CD14-positive monocyte (primary cell): ENCODE results near the gene CHST15. TPM values are rescaled to one million over a fixed set of nuclear protein-coding genes. Genes with fewer than 3 reads are reported as not detected.

Source experiments
- DNase-seq, 3 donors: peaks; one replicate each; pipeline ENCODE4 v3.0.0-alpha.2; 2011 to 2022
- H2AFZ ChIP-seq: 2 replicates; pipeline ENCODE4 v1.6.0; 2012; ENCODE audit warnings: mild to moderate bottlenecking, low read depth, low read length, inconsistent platforms; ENCODE audit not compliant: insufficient read depth, poor library complexity, severe bottlenecking
- H3K27ac ChIP-seq, 2 donors: 1 replicate in 1 of 2; 2 replicates in 1 of 2; pipeline ENCODE4 v1.5.1; 2012 to 2013; ENCODE audit warnings: low read length in 2 of 2, control low read depth in 1 of 2, inconsistent platforms in 1 of 2, low read depth in 1 of 2, mild to moderate bottlenecking in 1 of 2
- H3K27me3 ChIP-seq, 2 donors: one replicate each; pipeline versions ENCODE4 v1.6.0 to v1.6.1; 2011 to 2013; ENCODE audit warnings: low read length in 2 of 2; ENCODE audit not compliant: control insufficient read depth in 2 of 2, insufficient read depth in 2 of 2
- H3K36me3 ChIP-seq, 2 donors: replicated peaks in 1 of 2; 1 replicate in 1 of 2; 2 replicates in 1 of 2; pipeline versions ENCODE4 v1.5.1 to v1.6.1; 2012 to 2013; ENCODE audit warnings: low read length in 2 of 2, control low read depth in 1 of 2, inconsistent platforms in 1 of 2, mild to moderate bottlenecking in 1 of 2; ENCODE audit not compliant: insufficient read depth in 2 of 2, control insufficient read depth in 1 of 2
- H3K4me1 ChIP-seq, 2 donors: 1 replicate in 1 of 2; 2 replicates in 1 of 2; pipeline versions ENCODE4 v1.5.1 to v1.6.1; 2012 to 2013; ENCODE audit warnings: low read length in 2 of 2, control low read depth in 1 of 2, inconsistent platforms in 1 of 2, mild to moderate bottlenecking in 1 of 2, moderate library complexity in 1 of 2; ENCODE audit not compliant: insufficient read depth in 2 of 2, control insufficient read depth in 1 of 2
- H3K4me2 ChIP-seq: replicated peaks from 2 replicates; pipeline ENCODE3; 2012; ENCODE audit warnings: low read length, moderate library complexity, mild to moderate bottlenecking; ENCODE audit not compliant: poor library complexity, severe bottlenecking; ENCODE audit errors: extremely low read depth
- H3K4me3 ChIP-seq, 3 experiments: fragments of 200-600 bp in 1 of 3; sonication (generic) in 1 of 3; replicated peaks in 1 of 3; 1 replicate in 2 of 3; 2 replicates in 1 of 3; pipeline ENCODE4 v1.5.1; 2011 to 2013; ENCODE audit warnings: low read length in 3 of 3, mild to moderate bottlenecking in 3 of 3, control low read depth in 2 of 3, low read depth in 2 of 3, inconsistent platforms in 1 of 3, moderate library complexity in 1 of 3
- H3K79me2 ChIP-seq: 2 replicates; pipeline ENCODE4 v1.6.0; 2012; ENCODE audit warnings: mild to moderate bottlenecking, control low read depth, inconsistent platforms, low read length, moderate library complexity; ENCODE audit not compliant: insufficient read depth
- H3K9ac ChIP-seq: 2 replicates; pipeline ENCODE4 v1.6.0; 2017; ENCODE audit warnings: low read length, mild to moderate bottlenecking; ENCODE audit not compliant: insufficient read depth, poor library complexity, severe bottlenecking
- H3K9me3 ChIP-seq, 2 donors: replicated peaks in 1 of 2; 1 replicate in 1 of 2; 2 replicates in 1 of 2; pipeline versions ENCODE4 v1.5.1 to v1.6.1; 2012 to 2013; ENCODE audit warnings: low read length in 2 of 2, control low read depth in 1 of 2; ENCODE audit not compliant: control insufficient read depth in 1 of 2, insufficient read depth in 1 of 2
- H4K20me1 ChIP-seq: 2 replicates; pipeline ENCODE4 v1.6.0; 2012; ENCODE audit warnings: mild to moderate bottlenecking, low read length, control low read depth, moderate library complexity; ENCODE audit not compliant: insufficient read depth
- H3K27ac Mint-ChIP-seq, 7 donors: one replicate each; pipeline ENCODE4 v1.8.0; 2020; ENCODE audit warnings: mild to moderate bottlenecking in 7 of 7, mixed read lengths in 7 of 7, moderate library complexity in 6 of 7, inconsistent platforms in 2 of 7
- H3K27me3 Mint-ChIP-seq, 3 donors: one replicate each; pipeline ENCODE4 v1.8.0; 2021 to 2022; ENCODE audit warnings: low read depth in 3 of 3, mild to moderate bottlenecking in 3 of 3, mixed read lengths in 3 of 3, moderate library complexity in 3 of 3, inconsistent platforms in 1 of 3
- H3K36me3 Mint-ChIP-seq, 2 donors: one replicate each; pipeline ENCODE4 v1.8.0; 2020; ENCODE audit warnings: mixed read lengths in 2 of 2, inconsistent platforms in 1 of 2, mild to moderate bottlenecking in 1 of 2
- H3K4me1 Mint-ChIP-seq: one replicate; pipeline ENCODE4 v1.8.0; 2020; ENCODE audit warnings: mild to moderate bottlenecking, mixed read lengths
- H3K4me3 Mint-ChIP-seq, 2 donors: one replicate each; pipeline ENCODE4 v1.8.0; 2020; ENCODE audit warnings: mild to moderate bottlenecking in 2 of 2, mixed read lengths in 2 of 2, moderate library complexity in 1 of 2
- H3K9me3 Mint-ChIP-seq, 7 donors: one replicate each; pipeline ENCODE4 v1.8.0; 2020 to 2022; ENCODE audit warnings: mixed read lengths in 7 of 7, mild to moderate bottlenecking in 6 of 7, moderate library complexity in 6 of 7, inconsistent platforms in 2 of 7
- CTCF ChIP-seq: fragments of 200-600 bp; IDR thresholded peaks from one replicate; pipeline ENCODE4 v1.8.0; 2022; ENCODE audit warnings: antibody characterized with exemption, mild to moderate bottlenecking
- WGBS: methylation state at CpG from one replicate; pipeline ENCODE4 v1.1.5; 2013; ENCODE audit warnings: missing lambda C conversion rate; ENCODE audit not compliant: insufficient coverage; 5-methylcytosine and 5-hydroxymethylcytosine counted together
- intact Hi-C, 2 donors: fragments of 100-400 bp; cut with micrococcal nuclease; formaldehyde crosslinking; loops; one replicate each; pipeline versions ENCODE4 v1.15.0 to v1.15.1; 2023
- polyA plus RNA-seq, 3 donors: library from polyadenylated mRNA; depleted of rRNA in 1 of 3; unstranded in 2 of 3; stranded (reverse) in 1 of 3; fragments of 300-500 nt in 2 of 3; fragments of >200 nt in 1 of 3; fragmentation: Illumina TruSeq in 2 of 3; gene quantifications; 1 replicate in 2 of 3; 2 replicates in 1 of 3; pipeline ENCODE4 v1.2.3, GENCODE V29; 2012 to 2021

The CHST15 gene
- polyA plus RNA-seq, 3 donors = 54.4 to 106 (median 87.5) TPM

GRCh38 chr10:124107072-124107471 lies 13.7 kb upstream of the CHST15 start:
- Histone ChIP-seq H3K4me1 (peaks cover 11 to 13% of the 10 kb centered on the region in 2 donors), H3K9me3 (no peaks in the 10 kb centered on the region), H3K36me3 (no peaks in the 10 kb centered on the region), H3K79me2 (no peaks in the 10 kb centered on the region), H3K27ac (no peak overlapping the region), H3K4me2 (no peak overlapping the region), H3K27me3 (peaks cover 0 to 16% of the 10 kb centered on the region in 2 donors), H3K9ac (no peak overlapping the region), H3K4me3 (no peak overlapping the region), H4K20me1 (no peaks in the 10 kb centered on the region), H2AFZ (no peak overlapping the region)
- peaks cover 25% of the 10 kb centered on the region for H3K4me1 Mint-ChIP-seq
- no peak for TF ChIP-seq CTCF
- intact Hi-C loops = no loop called here
- peak overlapping the region in 1 of 2 donors; percentile 60 for H3K4me3 Mint-ChIP-seq
- DNase-seq = no peak
- no peak overlapping the region for H3K27ac Mint-ChIP-seq
- H3K9me3 Mint-ChIP-seq = peaks cover 0 to 2% (median 0%) of the 10 kb centered on the region in 7 donors
- H3K36me3 Mint-ChIP-seq = peaks cover 0 to 2% of the 10 kb centered on the region in 2 donors
- H3K27me3 Mint-ChIP-seq = peaks cover 38 to 57% (median 44%) of the 10 kb centered on the region in 3 donors
- 94% methylated on average over 4 of the region's 5 CpGs for WGBS

- intact Hi-C loops = no loop called here
- H2AFZ ChIP-seq = no peak overlapping the region
- H3K27ac Mint-ChIP-seq = peak overlapping the region in 6 of 7 donors; percentile 10 to 68 (median 24)
Measured at GRCh38 chr10:124106241-124106879, 13.0 kb upstream of the CHST15 start.

More at GRCh38 chr10:124106241-124106879, 13.0 kb upstream of the CHST15 start:
- H3K79me2 ChIP-seq = no peaks in the 10 kb centered on the region
- peak; percentile 60 to 67 (median 60) for DNase-seq
- H3K4me3 Mint-ChIP-seq = peak overlapping the region; percentile 3 to 69
- H3K27ac ChIP-seq = no peak overlapping the region
- TF ChIP-seq CTCF = no peak
- 0% methylated on average over 3 of the region's 9 CpGs for WGBS
- H3K9ac ChIP-seq = no peak overlapping the region
- H3K36me3 Mint-ChIP-seq = peaks cover 0 to 2% of the 10 kb centered on the region in 2 donors
- no peak overlapping the region for H3K4me3 ChIP-seq
- H3K27me3 Mint-ChIP-seq = peaks cover 38 to 53% (median 44%) of the 10 kb centered on the region in 3 donors
- H3K4me2 ChIP-seq = peak overlapping the region; percentile 4
- peaks cover 0 to 2% (median 0%) of the 10 kb centered on the region in 7 donors for H3K9me3 Mint-ChIP-seq
- peaks cover 0 to 16% of the 10 kb centered on the region in 2 donors for H3K27me3 ChIP-seq
- H3K4me1 ChIP-seq = peaks cover 11 to 13% of the 10 kb centered on the region in 2 donors
- no peaks in the 10 kb centered on the region for H3K36me3 ChIP-seq
- H3K4me1 Mint-ChIP-seq = peaks cover 25% of the 10 kb centered on the region
- no peaks in the 10 kb centered on the region for H4K20me1 ChIP-seq
- H3K9me3 ChIP-seq = no peaks in the 10 kb centered on the region
